Stimulated activated CD8-positive, alpha-beta memory T cell treated with anti-CD3 and anti-CD28 coated beads, Interleukin-2, amount 100 ng/mL, for 48 hours (primary cell): ENCODE data around the gene TMEM95.

Experiments
- DNase-seq, 2 donors: peaks; one replicate each; pipeline ENCODE4 v3.0.0-alpha.2; 2020; ENCODE audit warnings: low read depth in 2 of 2

TMEM95 gene

DNA sequence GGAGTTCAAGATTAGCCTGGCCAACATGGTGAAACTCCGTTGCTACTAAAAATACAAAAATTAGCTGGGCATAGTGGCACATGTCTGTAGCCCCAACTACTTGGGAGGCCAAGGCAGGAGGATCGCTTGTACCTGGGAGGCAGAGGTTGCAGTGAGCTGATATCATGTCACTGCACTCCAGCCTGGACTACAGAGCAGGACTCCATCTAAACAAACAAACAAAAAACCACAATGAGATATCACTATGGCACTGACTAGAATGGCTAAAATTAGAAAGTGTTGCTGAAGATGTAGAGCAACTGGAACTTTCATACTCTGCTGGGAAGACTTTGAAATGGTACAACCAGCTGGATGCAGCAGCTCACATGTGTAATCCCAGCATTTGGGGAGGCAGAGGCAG lies 19.4 kb downstream of the TMEM95 start:
- DNase-seq: no peak

DNA sequence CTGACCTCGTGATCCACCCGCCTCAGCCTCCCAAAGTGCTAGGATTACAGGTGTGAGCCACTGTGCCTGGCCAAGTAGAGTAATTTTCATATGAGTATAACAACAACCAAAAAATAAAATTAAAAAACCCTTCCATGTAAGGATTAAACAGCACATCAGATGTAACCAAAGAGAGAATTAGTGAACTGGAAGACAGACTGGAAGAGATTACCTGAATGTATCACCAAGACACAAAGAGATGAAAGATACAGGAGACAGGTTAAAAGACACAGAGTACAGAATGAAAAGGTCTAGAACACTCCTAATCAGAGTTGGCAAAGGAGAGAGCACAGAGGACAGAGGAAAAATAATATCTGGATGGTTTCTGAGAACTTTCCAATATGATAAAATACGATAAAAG lies 24.2 kb downstream of the TMEM95 start:
- no peak for DNase-seq

GRCh38 chr17:7380321-7380720 lies 25.4 kb downstream of the TMEM95 start:
- DNase-seq: no peak

DNA sequence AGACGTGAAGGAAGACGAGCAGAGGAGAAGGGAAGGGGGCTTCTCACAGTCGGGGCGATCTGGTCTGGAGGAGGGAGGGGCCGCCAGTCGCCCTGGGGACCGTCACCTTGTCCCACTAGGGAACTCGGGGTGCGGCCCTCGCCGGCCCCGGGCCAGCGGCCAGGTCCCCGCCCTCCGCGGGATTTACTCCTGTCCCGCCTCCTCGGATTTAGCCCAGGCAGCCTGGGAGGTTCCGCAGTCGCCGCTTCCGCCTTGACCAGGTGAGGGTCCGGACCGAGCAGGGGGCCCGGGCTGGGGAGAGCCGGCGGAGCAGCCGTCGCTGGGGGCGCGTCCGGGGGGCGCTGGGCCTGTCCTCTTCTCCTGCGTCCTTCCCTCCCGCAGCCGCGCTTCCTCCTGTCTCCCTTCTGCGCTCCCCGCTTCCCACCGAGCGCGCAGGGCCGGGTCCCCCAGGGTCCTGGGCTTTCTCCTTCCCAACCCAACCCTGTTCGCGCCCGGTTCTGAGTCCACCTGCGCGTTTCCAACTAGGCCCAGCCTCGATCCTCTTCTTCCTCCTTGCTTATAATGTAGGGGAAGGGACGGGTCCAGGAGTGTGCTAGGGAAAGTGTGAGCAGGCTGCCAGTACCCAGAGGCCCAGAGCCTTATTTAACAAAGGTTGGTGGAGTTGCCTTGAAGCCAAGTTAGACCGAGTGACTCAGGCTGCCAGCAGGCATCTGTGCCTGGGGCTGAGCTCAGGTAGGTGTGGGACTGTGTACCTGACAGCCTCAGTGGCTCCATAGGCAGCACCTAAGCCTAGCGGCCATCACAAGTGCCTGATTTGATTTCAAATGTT lies 26.1 kb downstream of the TMEM95 start, which contains the start of gene TNK1:
Gene TNK1 (plus strand): TSS at position 235 of the 829 bp plus-strand sequence. CDS start 1,838 bp downstream, outside the sequence.
- no peak for DNase-seq

- DNase-seq: no peak
Measured at GRCh38 chr17:7382901-7383300, 27.9 kb downstream of the TMEM95 start.

DNA sequence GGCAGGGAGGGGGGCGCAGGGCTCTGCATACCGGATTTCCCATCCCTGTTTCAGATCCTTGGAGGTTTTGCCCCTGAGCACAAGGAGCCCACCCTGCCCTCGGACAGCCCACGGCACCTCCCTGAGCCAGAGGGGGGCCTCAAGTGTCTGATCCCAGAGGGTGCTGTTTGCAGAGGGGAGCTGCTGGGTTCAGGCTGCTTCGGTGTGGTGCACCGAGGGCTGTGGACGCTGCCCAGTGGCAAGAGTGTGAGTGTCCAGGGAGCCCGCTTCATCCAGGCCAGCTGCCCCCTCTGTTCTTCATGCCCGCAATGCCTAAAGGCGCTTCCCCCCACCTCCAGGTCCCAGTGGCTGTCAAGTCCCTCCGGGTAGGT lies 28.4 kb downstream of the TMEM95 start:
- DNase-seq: no peak

DNA sequence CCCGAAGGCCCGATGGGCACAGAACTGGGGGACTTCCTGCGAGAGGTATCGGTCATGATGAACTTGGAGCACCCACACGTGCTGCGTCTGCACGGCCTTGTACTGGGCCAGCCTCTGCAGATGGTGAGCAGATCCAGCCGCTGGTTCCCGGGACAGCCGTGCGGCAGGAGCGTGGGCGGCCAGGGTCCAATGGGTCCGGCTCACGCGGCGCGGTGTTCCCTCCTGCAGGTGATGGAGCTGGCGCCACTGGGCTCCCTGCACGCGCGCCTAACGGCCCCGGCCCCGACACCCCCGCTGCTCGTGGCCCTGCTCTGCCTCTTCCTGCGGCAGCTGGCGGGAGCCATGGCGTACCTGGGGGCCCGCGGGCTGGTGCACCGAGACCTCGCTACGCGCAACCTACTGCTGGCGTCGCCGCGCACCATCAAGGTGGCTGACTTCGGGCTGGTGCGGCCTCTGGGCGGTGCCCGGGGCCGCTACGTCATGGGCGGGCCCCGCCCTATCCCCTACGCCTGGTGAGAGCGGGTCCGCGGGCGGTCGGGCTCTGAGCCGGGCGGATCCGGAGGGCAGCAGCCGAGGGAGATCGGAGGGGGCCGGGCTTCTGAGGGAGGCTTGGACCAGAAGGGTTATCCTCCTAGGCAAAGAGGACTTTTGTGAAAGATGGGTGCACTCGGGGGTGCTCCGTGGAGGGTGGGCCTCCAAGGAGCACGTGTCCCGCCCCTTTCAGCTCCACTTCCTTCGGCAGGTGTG lies 29.0 kb downstream of the TMEM95 start:
- peak; percentile 66 to 67 for DNase-seq

GRCh38 chr17:7384489-7385081 lies 29.6 kb downstream of the TMEM95 start:
- DNase-seq: no peak

DNA sequence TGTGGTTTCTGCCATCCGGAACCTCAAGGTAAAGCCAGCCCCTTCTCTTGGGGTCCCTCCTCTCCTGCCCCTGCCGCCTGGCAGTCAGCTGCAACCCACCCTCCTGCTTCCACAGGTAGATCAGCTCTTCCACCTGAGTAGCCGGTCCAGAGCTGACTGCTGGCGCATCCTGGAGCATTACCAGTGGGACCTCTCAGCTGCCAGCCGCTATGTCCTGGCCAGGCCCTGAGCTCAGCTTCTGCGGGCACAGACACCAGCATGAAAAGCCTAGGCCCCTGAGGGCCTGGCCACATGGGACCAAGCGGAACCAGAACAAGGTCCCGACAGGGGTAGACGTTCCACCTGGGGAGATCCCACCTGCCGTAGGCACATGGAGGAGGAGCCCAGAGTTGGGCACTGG lies 33.9 kb downstream of the TMEM95 start:
- no peak for DNase-seq

GRCh38 chr17:7389924-7390910 lies 35.3 kb downstream of the TMEM95 start:
- DNase-seq: no peak

DNA sequence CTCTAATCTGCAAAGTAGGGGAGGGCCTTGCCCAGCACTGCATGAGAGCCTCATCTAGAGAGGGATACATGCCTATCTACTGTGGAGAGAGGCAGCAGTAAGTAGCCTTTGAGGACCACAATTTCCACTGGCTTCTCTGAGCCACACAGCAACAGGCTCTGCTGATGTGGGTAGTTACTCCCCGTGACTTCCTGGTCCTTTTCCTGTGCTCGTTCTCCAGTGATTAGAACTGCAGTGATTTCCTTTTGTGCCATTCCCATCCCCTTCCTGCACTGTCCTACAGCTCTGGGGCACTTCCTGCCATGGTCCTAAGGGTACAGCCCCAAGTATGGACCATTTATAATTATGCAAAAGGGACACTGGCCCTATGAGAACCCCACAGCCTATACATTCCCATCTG lies 36.4 kb downstream of the TMEM95 start:
- no peak for DNase-seq

GRCh38 chr17:7392696-7393612 lies 38.0 kb downstream of the TMEM95 start:
- no peak for DNase-seq

- no peak for DNase-seq
Measured at GRCh38 chr17:7393613-7394451, 38.9 kb downstream of the TMEM95 start.

- peak; percentile 81 to 82 for DNase-seq
Measured at GRCh38 chr17:7394452-7395191, 39.7 kb downstream of the TMEM95 start, which contains the start of gene PLSCR3. PLSCR3 (minus strand) TSS chr17:7394525; CDS start chr17:7394110, 415 bp downstream.

DNA sequence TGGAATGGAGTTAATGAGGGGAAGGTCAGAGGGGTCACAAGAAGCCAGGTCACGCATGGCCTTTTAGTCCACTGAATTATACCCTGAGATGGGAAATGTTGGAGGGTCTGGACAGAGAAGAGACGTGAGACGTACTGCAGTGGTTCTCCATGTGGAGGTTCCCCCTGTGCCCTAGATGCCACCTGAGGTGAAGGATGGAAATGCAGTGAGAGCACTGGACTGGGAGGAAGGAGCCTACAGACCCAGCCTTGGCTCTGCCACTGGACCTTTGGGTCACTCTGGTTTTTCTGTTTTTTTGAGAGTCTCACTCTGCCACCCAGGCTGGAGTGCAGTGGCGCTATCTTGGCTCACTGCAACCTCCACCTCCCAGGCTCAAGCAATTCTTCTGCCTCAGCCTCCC lies 41.2 kb downstream of the TMEM95 start:
- DNase-seq: no peak

DNA sequence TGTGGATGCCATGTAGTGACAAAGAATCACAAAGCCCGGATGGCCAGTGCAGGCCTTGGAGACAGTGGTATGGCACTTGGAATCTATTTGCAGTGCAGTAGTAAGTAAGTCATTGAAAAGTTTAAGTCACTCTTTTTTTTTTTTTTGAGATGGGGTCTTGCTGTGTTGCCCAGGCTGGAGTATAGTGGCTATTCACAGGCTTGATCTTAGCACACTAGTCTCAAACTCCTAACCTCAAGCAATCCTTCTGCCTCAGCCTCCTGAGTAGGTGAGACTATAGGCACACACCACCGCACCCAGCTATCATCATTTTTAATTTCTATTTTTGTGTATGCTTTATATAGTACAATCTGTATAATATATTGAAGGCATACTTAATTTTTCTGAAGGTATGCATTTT lies 43.7 kb downstream of the TMEM95 start:
- no peak for DNase-seq

GRCh38 chr17:7403043-7403726 lies 48.2 kb downstream of the TMEM95 start:
- no peak for DNase-seq

GRCh38 chr17:7403727-7403976 lies 48.7 kb downstream of the TMEM95 start:
- DNase-seq: no peak
